Naive thymus-derived CD8-positive, alpha-beta T cell (primary cell): Measurements from ENCODE around the gene SAFB2. TPM values are rescaled to one million over a fixed set of nuclear protein-coding genes. Genes with fewer than 3 reads are reported as not detected.
A peak's percentile ranks its signal among the peaks of the same experiment; 100 is the strongest.

ENCODE experiments used
- ATAC-seq, 2 donors: fragments of 150-1000 bp; cut with Tn5 transposase in 1 of 2; sonication (Bioruptor Pico), chemical (Tn5 transposase) in 1 of 2; 1 replicate in 1 of 2; 2 replicates in 1 of 2; pipeline ENCODE4 v1.10.0; 2021; ENCODE audit warnings: mild to moderate bottlenecking in 2 of 2, moderate library complexity in 2 of 2
- POLR2A ChIA-PET: fragments of 350-600 bp; sonication (Branson Sonifier 250); formaldehyde crosslinking; loops from one replicate; lab custom pipeline; 2021; ENCODE audit warnings: antibody characterized with exemption; lab: Charles Lee
- DNase-seq, 10 donors: peaks; one replicate each; pipeline versions ENCODE4 v3.0.0 to v3.0.0-alpha.2; 2020 to 2022
- H3K27ac Mint-ChIP-seq, 10 donors: one replicate each; pipeline ENCODE4 v1.8.0; 2020 to 2022; ENCODE audit warnings: mild to moderate bottlenecking in 10 of 10, mixed read lengths in 10 of 10, moderate library complexity in 4 of 10, inconsistent platforms in 1 of 10
- H3K27me3 Mint-ChIP-seq, 5 donors: one replicate each; pipeline ENCODE4 v1.8.0; 2021 to 2022; ENCODE audit warnings: mixed read lengths in 5 of 5
- H3K36me3 Mint-ChIP-seq, 3 donors: one replicate each; pipeline ENCODE4 v1.8.0; 2020 to 2022; ENCODE audit warnings: mixed read lengths in 3 of 3, mild to moderate bottlenecking in 2 of 3, inconsistent platforms in 1 of 3
- H3K4me1 Mint-ChIP-seq, 4 donors: one replicate each; pipeline ENCODE4 v1.8.0; 2021 to 2022; ENCODE audit warnings: mixed read lengths in 4 of 4
- H3K4me3 Mint-ChIP-seq, 10 donors: one replicate each; pipeline ENCODE4 v1.8.0; 2020 to 2022; ENCODE audit warnings: mild to moderate bottlenecking in 10 of 10, mixed read lengths in 10 of 10, moderate library complexity in 6 of 10, inconsistent platforms in 1 of 10
- H3K9me3 Mint-ChIP-seq, 9 donors: one replicate each; pipeline ENCODE4 v1.8.0; 2020 to 2022; ENCODE audit warnings: mixed read lengths in 9 of 9, mild to moderate bottlenecking in 3 of 9, inconsistent platforms in 1 of 9, moderate library complexity in 1 of 9
- polyA plus RNA-seq, 3 donors: library from polyadenylated mRNA; unstranded; fragments of 300-500 nt; fragmentation: Illumina TruSeq; gene quantifications; one replicate each; pipeline ENCODE4 v1.2.3, GENCODE V29; 2021
- total RNA-seq, 8 experiments: library from RNA in 2 of 8; stranded (reverse) in 2 of 8; gene quantifications; one replicate each; pipeline ENCODE4 v1.2.3 and lab custom pipeline; 2021 to 2026

Gene SAFB2
- total and polyA plus RNA-seq, 5 experiments from 2014 or later = 25.8 to 221 (median 47.4) TPM

GRCh38 chr19:5654931-5655330 lies 32.4 kb upstream of the SAFB2 start:
- no peaks in the 10 kb centered on the region for H3K9me3 Mint-ChIP-seq
- H3K4me1 Mint-ChIP-seq = peaks cover 0 to 4% (median 0%) of the 10 kb centered on the region in 4 donors
- DNase-seq = no peak
- H3K27ac Mint-ChIP-seq = peak overlapping the region in 1 of 10 donors; percentile 72
- no peak overlapping the region for H3K4me3 Mint-ChIP-seq
- H3K27me3 Mint-ChIP-seq = no peaks in the 10 kb centered on the region
- POLR2A ChIA-PET = no interaction called here
- no peak for ATAC-seq
- peaks cover 0 to 95% (median 28%) of the 10 kb centered on the region in 3 donors for H3K36me3 Mint-ChIP-seq

GRCh38 chr19:5652261-5652660 lies 29.7 kb upstream of the SAFB2 start:
- H3K9me3 Mint-ChIP-seq = no peaks in the 10 kb centered on the region
- H3K27ac Mint-ChIP-seq = no peak overlapping the region
- no peaks in the 10 kb centered on the region for H3K27me3 Mint-ChIP-seq
- ATAC-seq (no peak), DNase-seq (no peak)
- H3K4me3 Mint-ChIP-seq = no peak overlapping the region
- peaks cover 0 to 5% (median 2%) of the 10 kb centered on the region in 4 donors for H3K4me1 Mint-ChIP-seq
- POLR2A ChIA-PET = no interaction called here
- peaks cover 5 to 89% (median 32%) of the 10 kb centered on the region in 3 donors for H3K36me3 Mint-ChIP-seq

GRCh38 chr19:5651361-5651760 lies 28.8 kb upstream of the SAFB2 start:
- H3K36me3 Mint-ChIP-seq = peaks cover 5 to 90% (median 29%) of the 10 kb centered on the region in 3 donors
- DNase-seq (no peak), ATAC-seq (peak; percentile 30 to 39)
- H3K27ac Mint-ChIP-seq = peak overlapping the region in 1 of 10 donors; percentile 56
- H3K4me3 Mint-ChIP-seq = no peak overlapping the region
- POLR2A ChIA-PET = no interaction called here
- H3K4me1 Mint-ChIP-seq = peaks cover 4 to 12% (median 8%) of the 10 kb centered on the region in 4 donors
- H3K9me3 Mint-ChIP-seq = no peaks in the 10 kb centered on the region
- no peaks in the 10 kb centered on the region for H3K27me3 Mint-ChIP-seq

GRCh38 chr19:5648464-5648863 lies 25.9 kb upstream of the SAFB2 start:
- no peak for ATAC-seq
- POLR2A ChIA-PET = interaction anchor here (0.5 to 0.6 kb wide), 3 partner anchors 24 to 1778 kb away, joined by 3 to 6 read pairs (median 5); partner anchors contain the start of gene DUS3L

GRCh38 chr19:5646703-5647102 lies 24.1 kb upstream of the SAFB2 start:
- Mint-ChIP-seq H3K4me3 (no peak overlapping the region), H3K27me3 (no peaks in the 10 kb centered on the region), H3K4me1 (peaks cover 21 to 43% (median 33%) of the 10 kb centered on the region in 4 donors), H3K9me3 (no peaks in the 10 kb centered on the region), H3K36me3 (peaks cover 5 to 93% (median 20%) of the 10 kb centered on the region in 3 donors), H3K27ac (peak overlapping the region in 6 of 10 donors; percentile 23 to 83 (median 36))
- ATAC-seq (no peak), DNase-seq (no peak)
- POLR2A ChIA-PET = no interaction called here

More at GRCh38 chr19:5648464-5648863, 25.9 kb upstream of the SAFB2 start:
- no peaks in the 10 kb centered on the region for H3K9me3 Mint-ChIP-seq
- DNase-seq = no peak
- no peak overlapping the region for H3K4me3 Mint-ChIP-seq
- H3K4me1 Mint-ChIP-seq = peaks cover 15 to 36% (median 20%) of the 10 kb centered on the region in 4 donors
- peaks cover 5 to 92% (median 21%) of the 10 kb centered on the region in 3 donors for H3K36me3 Mint-ChIP-seq
- H3K27me3 Mint-ChIP-seq = no peaks in the 10 kb centered on the region
- peak overlapping the region in 2 of 10 donors; percentile 29 to 73 for H3K27ac Mint-ChIP-seq

GRCh38 chr19:5645409-5645808 lies 22.8 kb upstream of the SAFB2 start:
- H3K27me3 Mint-ChIP-seq = no peaks in the 10 kb centered on the region
- no peaks in the 10 kb centered on the region for H3K9me3 Mint-ChIP-seq
- ATAC-seq (no peak), DNase-seq (no peak)
- H3K27ac Mint-ChIP-seq = peak overlapping the region in 6 of 10 donors; percentile 18 to 83 (median 52)
- peak overlapping the region in 1 of 10 donors; percentile 8 for H3K4me3 Mint-ChIP-seq
- POLR2A ChIA-PET = no interaction called here
- H3K4me1 Mint-ChIP-seq = peaks cover 25 to 49% (median 41%) of the 10 kb centered on the region in 4 donors
- H3K36me3 Mint-ChIP-seq = peaks cover 5 to 93% (median 21%) of the 10 kb centered on the region in 3 donors

- Mint-ChIP-seq H3K27me3 (no peaks in the 10 kb centered on the region), H3K9me3 (no peaks in the 10 kb centered on the region), H3K4me3 (no peak overlapping the region), H3K4me1 (peaks cover 27 to 58% (median 44%) of the 10 kb centered on the region in 4 donors), H3K36me3 (peaks cover 5 to 92% (median 16%) of the 10 kb centered on the region in 3 donors), H3K27ac (peak overlapping the region in 4 of 10 donors; percentile 19 to 80 (median 70))
- POLR2A ChIA-PET = interaction anchor here (0.6 kb wide), 1 partner anchor 12 kb away, joined by 4 read pairs; no protein-coding TSS in a partner anchor
- ATAC-seq (no peak), DNase-seq (no peak)
Measured at GRCh38 chr19:5644037-5644436, 21.5 kb upstream of the SAFB2 start.

GRCh38 chr19:5643060-5643459 lies 20.5 kb upstream of the SAFB2 start:
- Mint-ChIP-seq H3K4me1 (peaks cover 27 to 63% (median 42%) of the 10 kb centered on the region in 4 donors), H3K27ac (peak overlapping the region in 2 of 10 donors; percentile 9 to 40), H3K27me3 (no peaks in the 10 kb centered on the region), H3K9me3 (no peaks in the 10 kb centered on the region), H3K36me3 (peaks cover under 1 to 91% (median 12%) of the 10 kb centered on the region in 3 donors), H3K4me3 (no peak overlapping the region)
- DNase-seq (no peak), ATAC-seq (no peak)
- POLR2A ChIA-PET = interaction anchor here (0.6 to 0.7 kb wide), 3 partner anchors 33 to 583 kb away, joined by 3 to 6 read pairs (median 4); no protein-coding TSS in a partner anchor

- ATAC-seq (no peak), DNase-seq (no peak)
- H3K9me3 Mint-ChIP-seq = no peaks in the 10 kb centered on the region
- no peaks in the 10 kb centered on the region for H3K27me3 Mint-ChIP-seq
- POLR2A ChIA-PET = interaction anchor here (0.6 to 0.7 kb wide), 2 partner anchors 20 to 48 kb away, joined by 4 to 6 read pairs; no protein-coding TSS in a partner anchor
- H3K27ac Mint-ChIP-seq = peak overlapping the region in 6 of 10 donors; percentile 0 to 72 (median 50)
- peaks cover 0 to 88% (median 9%) of the 10 kb centered on the region in 3 donors for H3K36me3 Mint-ChIP-seq
- no peak overlapping the region for H3K4me3 Mint-ChIP-seq
- peaks cover 29 to 71% (median 49%) of the 10 kb centered on the region in 4 donors for H3K4me1 Mint-ChIP-seq
Measured at GRCh38 chr19:5642204-5642603, 19.6 kb upstream of the SAFB2 start.

- no peaks in the 10 kb centered on the region for H3K27me3 Mint-ChIP-seq
- ATAC-seq (no peak), DNase-seq (no peak)
- H3K9me3 Mint-ChIP-seq = no peaks in the 10 kb centered on the region
- peaks cover 24 to 66% (median 44%) of the 10 kb centered on the region in 4 donors for H3K4me1 Mint-ChIP-seq
- H3K27ac Mint-ChIP-seq = peak overlapping the region in 3 of 10 donors; percentile 0 to 77 (median 48)
- POLR2A ChIA-PET = interaction anchor here (0.6 kb wide), 1 partner anchor 33 kb away, joined by 3 read pairs; no protein-coding TSS in a partner anchor
- peaks cover 0 to 81% (median 9%) of the 10 kb centered on the region in 3 donors for H3K36me3 Mint-ChIP-seq
- peak overlapping the region in 2 of 10 donors; percentile 3 to 19 for H3K4me3 Mint-ChIP-seq
Measured at GRCh38 chr19:5641171-5641570, 18.6 kb upstream of the SAFB2 start.

GRCh38 chr19:5637971-5638370 lies 15.4 kb upstream of the SAFB2 start:
- H3K4me3 Mint-ChIP-seq = no peak overlapping the region
- peaks cover 0 to 69% (median 9%) of the 10 kb centered on the region in 3 donors for H3K36me3 Mint-ChIP-seq
- DNase-seq (no peak), ATAC-seq (no peak)
- no peaks in the 10 kb centered on the region for H3K27me3 Mint-ChIP-seq
- no peaks in the 10 kb centered on the region for H3K9me3 Mint-ChIP-seq
- peaks cover 22 to 74% (median 51%) of the 10 kb centered on the region in 4 donors for H3K4me1 Mint-ChIP-seq
- peak overlapping the region in 2 of 10 donors; percentile 23 to 60 for H3K27ac Mint-ChIP-seq
- POLR2A ChIA-PET = no interaction called here

- Mint-ChIP-seq H3K36me3 (peaks cover 0 to 65% (median 0%) of the 10 kb centered on the region in 3 donors), H3K9me3 (no peaks in the 10 kb centered on the region), H3K4me3 (peak overlapping the region in 2 of 10 donors; percentile 24 to 28), H3K27ac (peak overlapping the region in 7 of 10 donors; percentile 3 to 85 (median 18)), H3K4me1 (peaks cover 29 to 78% (median 57%) of the 10 kb centered on the region in 4 donors), H3K27me3 (no peaks in the 10 kb centered on the region)
- POLR2A ChIA-PET = interaction anchor here (3.2 kb wide), 1 partner anchor 13 kb away, joined by 8 read pairs; the partner anchor contains the start of genes SAFB and SAFB2
- DNase-seq (no peak), ATAC-seq (no peak)
Measured at GRCh38 chr19:5635427-5635826, 12.9 kb upstream of the SAFB2 start.

- POLR2A ChIA-PET = no interaction called here
- H3K36me3 Mint-ChIP-seq = peaks cover under 1 to 74% (median 7%) of the 10 kb centered on the region in 3 donors
- ATAC-seq = no peak
- peak overlapping the region in 7 of 10 donors; percentile 7 to 57 (median 42) for H3K4me3 Mint-ChIP-seq
- peaks cover 28 to 86% (median 73%) of the 10 kb centered on the region in 4 donors for H3K4me1 Mint-ChIP-seq
- DNase-seq = no peak
- H3K9me3 Mint-ChIP-seq = no peaks in the 10 kb centered on the region
- H3K27ac Mint-ChIP-seq = peak overlapping the region in 8 of 10 donors; percentile 13 to 74 (median 42)
- H3K27me3 Mint-ChIP-seq = no peaks in the 10 kb centered on the region
Measured at GRCh38 chr19:5632657-5633056, 10.1 kb upstream of the SAFB2 start.
